OCI-LY3 (cell line): ENCODE data around the gene ACSS1.

Source experiments
- H2AFZ ChIP-seq: fragments of 200-600, 300-600 bp; shearing (Covaris generic); 2 replicates; pipeline ENCODE4 v1.6.0; 2014; ENCODE audit warnings: antibody characterized with exemption, low read depth, low read length
- H3K27ac ChIP-seq: fragments of 200-600, 300-600 bp; sonication (generic); 2 replicates; pipeline ENCODE4 v1.5.1; 2014; ENCODE audit warnings: mild to moderate bottlenecking, low read length, moderate library complexity, mixed read lengths
- H3K27me3 ChIP-seq: fragments of 200-600, 300-600 bp; sonication (generic); 2 replicates; pipeline ENCODE4 v1.6.1; 2014; ENCODE audit warnings: low read depth, low read length, mixed read lengths
- H3K36me3 ChIP-seq: fragments of 200-600, 300-600 bp; sonication (generic); replicated peaks from 2 replicates; pipeline ENCODE3; 2014; ENCODE audit warnings: low read depth, low read length, mixed read lengths
- H3K4me1 ChIP-seq: fragments of 300-600, 200-600 bp; sonication (generic); 2 replicates; pipeline ENCODE4 v1.6.1; 2014; ENCODE audit warnings: low read length, mixed read lengths
- H3K4me2 ChIP-seq: fragments of 200-600, 300-600 bp; sonication (generic); 2 replicates; pipeline ENCODE4 v1.6.1; 2014; ENCODE audit warnings: low read length, mixed read lengths
- H3K4me3 ChIP-seq: fragments of 300-600, 200-600 bp; sonication (generic); 2 replicates; pipeline ENCODE4 v1.5.1; 2014; ENCODE audit warnings: antibody characterized with exemption, mild to moderate bottlenecking, low read length, moderate library complexity
- H3K79me2 ChIP-seq: fragments of 300-600, 200-600 bp; shearing (Covaris generic); 2 replicates; pipeline ENCODE4 v1.6.1; 2014; ENCODE audit warnings: mild to moderate bottlenecking, low read length, mixed read lengths
- H3K9ac ChIP-seq: fragments of 300-600, 200-600 bp; shearing (Covaris generic); 2 replicates; pipeline ENCODE4 v1.6.0; 2014; ENCODE audit warnings: mild to moderate bottlenecking, low read length, moderate library complexity
- H3K9me3 ChIP-seq: fragments of 200-600, 300-600 bp; shearing (Covaris generic); 2 replicates; pipeline ENCODE4 v1.6.1; 2014; ENCODE audit warnings: low read length, mixed read lengths; ENCODE audit not compliant: insufficient read depth
- H4K20me1 ChIP-seq: fragments of 200-600, 300-600 bp; sonication (generic); 2 replicates; pipeline ENCODE4 v1.6.1; 2016; ENCODE audit warnings: low read length, mixed read lengths; ENCODE audit not compliant: insufficient read depth
- EZH2phosphoT487 ChIP-seq: fragments of 200-600 bp; shearing (Covaris generic); IDR thresholded peaks from 2 replicates; pipeline ENCODE4 v1.6.1; 2018; ENCODE audit warnings: antibody characterized with exemption, mixed run types, low read depth
- TF ChIP-seq, protein P1 (sequence below): fragments of 200-600, 300-600 bp; sonication (generic); IDR thresholded peaks from 2 replicates; pipeline ENCODE4 v1.5.1; 2014; ENCODE audit warnings: antibody characterized with exemption, low read length, low read depth

ACSS1 gene

DNA sequence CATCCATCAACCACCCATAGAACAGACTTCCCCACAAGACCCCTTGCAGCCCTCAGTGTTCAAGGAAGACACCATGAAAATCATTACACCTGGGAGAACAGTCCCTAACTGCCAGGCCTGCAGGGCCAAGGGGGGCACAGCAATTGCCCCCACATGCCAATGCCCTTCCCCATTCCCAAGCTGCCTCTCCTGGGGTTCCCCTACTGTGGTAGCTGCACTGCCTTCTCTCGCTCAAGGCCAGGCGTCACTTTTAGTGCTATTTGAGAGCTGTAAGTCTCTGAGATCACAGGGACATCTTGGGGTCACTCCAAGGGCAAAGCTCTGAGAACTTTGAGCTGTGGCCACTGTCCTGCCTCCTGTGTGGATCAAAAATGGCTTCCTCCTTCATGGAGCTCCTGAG lies 6.0 kb upstream of the ACSS1 start:
- H3K4me1 ChIP-seq = peaks cover 15% of the 10 kb centered on the region
- no peaks in the 10 kb centered on the region for H3K36me3 ChIP-seq
- TF ChIP-seq, protein P1, sequence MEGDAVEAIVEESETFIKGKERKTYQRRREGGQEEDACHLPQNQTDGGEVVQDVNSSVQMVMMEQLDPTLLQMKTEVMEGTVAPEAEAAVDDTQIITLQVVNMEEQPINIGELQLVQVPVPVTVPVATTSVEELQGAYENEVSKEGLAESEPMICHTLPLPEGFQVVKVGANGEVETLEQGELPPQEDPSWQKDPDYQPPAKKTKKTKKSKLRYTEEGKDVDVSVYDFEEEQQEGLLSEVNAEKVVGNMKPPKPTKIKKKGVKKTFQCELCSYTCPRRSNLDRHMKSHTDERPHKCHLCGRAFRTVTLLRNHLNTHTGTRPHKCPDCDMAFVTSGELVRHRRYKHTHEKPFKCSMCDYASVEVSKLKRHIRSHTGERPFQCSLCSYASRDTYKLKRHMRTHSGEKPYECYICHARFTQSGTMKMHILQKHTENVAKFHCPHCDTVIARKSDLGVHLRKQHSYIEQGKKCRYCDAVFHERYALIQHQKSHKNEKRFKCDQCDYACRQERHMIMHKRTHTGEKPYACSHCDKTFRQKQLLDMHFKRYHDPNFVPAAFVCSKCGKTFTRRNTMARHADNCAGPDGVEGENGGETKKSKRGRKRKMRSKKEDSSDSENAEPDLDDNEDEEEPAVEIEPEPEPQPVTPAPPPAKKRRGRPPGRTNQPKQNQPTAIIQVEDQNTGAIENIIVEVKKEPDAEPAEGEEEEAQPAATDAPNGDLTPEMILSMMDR = no peak
- no peak for TF ChIP-seq EZH2phosphoT487
- H3K9ac ChIP-seq = no peak overlapping the region
- H3K27ac ChIP-seq = no peak overlapping the region
- H3K27me3 ChIP-seq = peaks cover 72% of the 10 kb centered on the region
- H3K79me2 ChIP-seq = no peaks in the 10 kb centered on the region
- no peak overlapping the region for H3K4me2 ChIP-seq
- no peak overlapping the region for H3K4me3 ChIP-seq
- no peak overlapping the region for H2AFZ ChIP-seq
- H3K9me3 ChIP-seq = no peaks in the 10 kb centered on the region
- no peaks in the 10 kb centered on the region for H4K20me1 ChIP-seq

DNA sequence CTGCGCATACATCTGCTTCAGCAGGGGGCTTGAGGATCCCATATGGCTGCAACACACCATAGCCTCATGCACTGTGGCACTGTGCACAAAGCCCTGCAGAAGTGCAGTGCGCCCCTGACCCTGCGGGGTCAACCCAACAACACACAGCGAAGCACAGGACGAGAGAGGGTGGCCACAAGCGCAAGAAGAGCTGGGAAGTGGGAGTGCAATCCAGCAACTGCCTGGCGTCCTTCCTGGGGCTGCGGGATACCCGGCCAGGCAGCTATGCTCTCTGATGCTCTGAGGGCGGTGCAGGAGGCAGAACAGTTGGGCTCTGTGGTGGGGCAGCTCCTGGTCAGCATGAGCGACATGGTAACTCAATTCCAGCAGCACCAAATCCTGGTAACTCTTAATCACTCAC lies 5.6 kb upstream of the ACSS1 start:
- Histone ChIP-seq H2AFZ (no peak overlapping the region), H3K9me3 (no peaks in the 10 kb centered on the region), H3K9ac (no peak overlapping the region), H3K79me2 (no peaks in the 10 kb centered on the region), H4K20me1 (no peaks in the 10 kb centered on the region), H3K4me2 (no peak overlapping the region), H3K4me1 (peaks cover 20% of the 10 kb centered on the region), H3K27me3 (peaks cover 75% of the 10 kb centered on the region), H3K4me3 (no peak overlapping the region), H3K36me3 (no peaks in the 10 kb centered on the region), H3K27ac (no peak overlapping the region)
- no peak for TF ChIP-seq EZH2phosphoT487
- TF ChIP-seq, protein P1 = no peak

DNA sequence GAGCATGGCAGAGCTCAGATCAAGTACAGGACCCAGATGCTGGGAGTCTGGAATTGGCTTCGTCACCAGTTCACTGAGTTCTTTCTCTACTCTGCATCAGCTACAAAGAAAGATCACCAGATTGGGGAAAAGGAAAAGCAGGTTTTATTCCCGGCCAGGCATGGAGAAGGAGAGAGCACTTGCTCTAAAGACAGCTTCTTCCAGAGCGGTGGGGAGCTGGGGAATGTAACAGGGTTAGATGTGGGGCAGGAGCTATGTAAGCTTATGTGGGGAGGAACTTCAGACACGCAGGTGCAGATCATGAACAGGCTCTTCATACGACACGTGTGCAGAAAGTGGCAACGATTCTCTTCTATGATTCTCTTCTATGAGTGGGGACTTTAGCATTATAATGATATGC lies 4.9 kb upstream of the ACSS1 start:
- Histone ChIP-seq H3K4me3 (no peak overlapping the region), H3K9ac (no peak overlapping the region), H4K20me1 (no peaks in the 10 kb centered on the region), H3K9me3 (no peaks in the 10 kb centered on the region), H3K4me2 (no peak overlapping the region), H2AFZ (no peak overlapping the region), H3K27me3 (peaks cover 71% of the 10 kb centered on the region), H3K36me3 (no peaks in the 10 kb centered on the region), H3K4me1 (peaks cover 23% of the 10 kb centered on the region), H3K79me2 (no peaks in the 10 kb centered on the region), H3K27ac (no peak overlapping the region)
- TF ChIP-seq EZH2phosphoT487 = no peak
- TF ChIP-seq, protein P1 = no peak

DNA sequence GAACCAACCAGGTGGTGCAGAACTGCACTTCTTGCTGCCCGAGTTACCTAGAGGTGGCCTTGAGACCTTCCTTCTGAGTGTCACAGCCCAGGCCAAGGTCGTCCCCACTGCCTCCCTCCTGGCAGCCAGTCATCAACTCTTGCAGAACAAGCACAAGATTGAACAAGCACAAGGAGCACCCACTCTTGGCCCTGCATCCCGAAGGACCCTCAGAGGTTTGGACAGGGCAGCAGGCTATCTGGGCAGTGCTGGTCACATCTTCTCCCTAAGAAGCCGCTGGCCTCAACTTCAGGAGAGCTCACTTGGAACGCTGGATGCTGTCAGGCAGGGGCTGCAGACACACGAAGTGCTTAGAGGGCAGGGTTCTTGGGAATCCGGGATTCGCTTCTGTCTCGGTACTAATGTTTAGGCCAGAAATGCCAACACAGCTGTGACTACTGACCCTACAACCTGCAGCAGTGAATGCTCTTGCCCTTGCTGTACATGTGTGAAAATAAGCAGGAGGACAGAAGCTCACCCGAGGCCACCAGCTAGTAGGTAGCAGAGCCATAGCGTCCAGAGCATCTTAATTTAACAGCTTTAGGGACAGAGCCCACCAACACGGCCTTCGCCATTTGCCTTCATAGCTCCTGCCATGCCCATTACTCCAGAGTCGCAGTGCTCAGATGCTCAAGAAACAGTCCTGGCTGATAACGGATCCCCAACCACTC lies 4.0 kb upstream of the ACSS1 start:
- TF ChIP-seq, protein P1 = no peak
- TF ChIP-seq EZH2phosphoT487 = no peak
- no peak overlapping the region for H3K4me2 ChIP-seq
- H3K4me3 ChIP-seq = no peak overlapping the region
- H3K36me3 ChIP-seq = no peaks in the 10 kb centered on the region
- H3K9me3 ChIP-seq = no peaks in the 10 kb centered on the region
- peaks cover 23% of the 10 kb centered on the region for H3K4me1 ChIP-seq
- no peak overlapping the region for H2AFZ ChIP-seq
- peaks cover 70% of the 10 kb centered on the region for H3K27me3 ChIP-seq
- H3K27ac ChIP-seq = no peak overlapping the region
- peaks cover under 1% of the 10 kb centered on the region; the same call in 1 of the 2 replicates for H3K79me2 ChIP-seq
- H4K20me1 ChIP-seq = no peaks in the 10 kb centered on the region
- H3K9ac ChIP-seq = no peak overlapping the region
